Ishikawa (cell line): ENCODE results near the gene DPYD.

Experiments used
- CEBPB ChIP-seq: IDR thresholded peaks from 2 replicates; pipeline ENCODE4 v1.6.1; 2012
- CREB1 ChIP-seq: IDR thresholded peaks from 2 replicates; pipeline ENCODE4 v1.6.1; 2012; ENCODE audit warnings: low read depth
- EGR1 ChIP-seq: IDR thresholded peaks from 2 replicates; pipeline ENCODE4 v1.6.1; 2012
- EP300 ChIP-seq: IDR thresholded peaks from 2 replicates; pipeline ENCODE4 v1.6.1; 2012; ENCODE audit warnings: borderline replicate concordance
- FOXM1 ChIP-seq: IDR thresholded peaks from 2 replicates; pipeline ENCODE4 v1.6.1; 2012; ENCODE audit warnings: low read depth, borderline replicate concordance
- NFIC ChIP-seq: IDR thresholded peaks from 2 replicates; pipeline ENCODE4 v1.6.1; 2012
- RAD21 ChIP-seq: IDR thresholded peaks from 2 replicates; pipeline ENCODE4 v1.6.1; 2012; ENCODE audit warnings: low read depth
- TAF1 ChIP-seq: IDR thresholded peaks from 2 replicates; pipeline ENCODE4 v1.6.1; 2012; ENCODE audit warnings: low read depth, mild to moderate bottlenecking
- TCF12 ChIP-seq: IDR thresholded peaks from 2 replicates; pipeline ENCODE4 v1.6.1; 2012; ENCODE audit warnings: low read depth
- TEAD4 ChIP-seq: IDR thresholded peaks from 2 replicates; pipeline ENCODE4 v1.6.1; 2012
- YY1 ChIP-seq: IDR thresholded peaks from 2 replicates; pipeline ENCODE4 v1.6.1; 2012; ENCODE audit warnings: low read depth
- ZBTB7A ChIP-seq: IDR thresholded peaks from 2 replicates; pipeline ENCODE4 v1.6.1; 2012; ENCODE audit warnings: low read depth
- TF ChIP-seq, protein P1 (sequence below): IDR thresholded peaks from 2 replicates; pipeline ENCODE4 v1.6.1; 2012
- TF ChIP-seq, protein P2 (sequence below): IDR thresholded peaks from 2 replicates; pipeline ENCODE4 v1.6.1; 2012
- TF ChIP-seq, protein P3 (sequence below): IDR thresholded peaks from 2 replicates; pipeline ENCODE4 v1.6.1; 2012; ENCODE audit warnings: low read depth, mild to moderate bottlenecking

DPYD gene

DNA sequence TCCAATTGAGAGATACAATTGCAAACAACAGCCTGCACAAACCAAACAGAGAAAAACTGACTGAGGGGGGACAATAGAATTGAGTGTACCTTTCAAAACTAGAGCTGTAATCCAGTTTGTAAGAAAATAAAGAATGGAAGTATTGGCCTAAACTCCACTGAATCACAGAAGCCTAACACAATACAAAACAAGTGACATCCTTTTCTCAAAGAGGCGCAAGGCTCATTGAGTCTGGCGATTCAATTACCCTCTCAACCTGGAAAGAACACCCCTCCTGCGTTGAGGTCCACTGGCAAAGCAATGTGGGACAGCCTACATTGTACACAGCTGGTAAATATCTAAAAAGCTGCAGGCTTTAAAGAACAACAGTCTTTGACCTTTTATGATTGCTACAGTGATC lies 182.6 kb downstream of the DPYD start:
- TF ChIP-seq RAD21 (no peak), TAF1 (no peak), CEBPB (no peak), EGR1 (no peak), CREB1 (no peak), TCF12 (no peak), YY1 (no peak), TEAD4 (no peak), EP300 (no peak), NFIC (no peak), ZBTB7A (no peak), FOXM1 (no peak)
- TF ChIP-seq, protein P1, sequence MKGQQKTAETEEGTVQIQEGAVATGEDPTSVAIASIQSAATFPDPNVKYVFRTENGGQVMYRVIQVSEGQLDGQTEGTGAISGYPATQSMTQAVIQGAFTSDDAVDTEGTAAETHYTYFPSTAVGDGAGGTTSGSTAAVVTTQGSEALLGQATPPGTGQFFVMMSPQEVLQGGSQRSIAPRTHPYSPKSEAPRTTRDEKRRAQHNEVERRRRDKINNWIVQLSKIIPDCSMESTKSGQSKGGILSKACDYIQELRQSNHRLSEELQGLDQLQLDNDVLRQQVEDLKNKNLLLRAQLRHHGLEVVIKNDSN: no peak
- TF ChIP-seq, protein P2, sequence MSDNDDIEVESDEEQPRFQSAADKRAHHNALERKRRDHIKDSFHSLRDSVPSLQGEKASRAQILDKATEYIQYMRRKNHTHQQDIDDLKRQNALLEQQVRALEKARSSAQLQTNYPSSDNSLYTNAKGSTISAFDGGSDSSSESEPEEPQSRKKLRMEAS: no peak
- TF ChIP-seq, protein P3, sequence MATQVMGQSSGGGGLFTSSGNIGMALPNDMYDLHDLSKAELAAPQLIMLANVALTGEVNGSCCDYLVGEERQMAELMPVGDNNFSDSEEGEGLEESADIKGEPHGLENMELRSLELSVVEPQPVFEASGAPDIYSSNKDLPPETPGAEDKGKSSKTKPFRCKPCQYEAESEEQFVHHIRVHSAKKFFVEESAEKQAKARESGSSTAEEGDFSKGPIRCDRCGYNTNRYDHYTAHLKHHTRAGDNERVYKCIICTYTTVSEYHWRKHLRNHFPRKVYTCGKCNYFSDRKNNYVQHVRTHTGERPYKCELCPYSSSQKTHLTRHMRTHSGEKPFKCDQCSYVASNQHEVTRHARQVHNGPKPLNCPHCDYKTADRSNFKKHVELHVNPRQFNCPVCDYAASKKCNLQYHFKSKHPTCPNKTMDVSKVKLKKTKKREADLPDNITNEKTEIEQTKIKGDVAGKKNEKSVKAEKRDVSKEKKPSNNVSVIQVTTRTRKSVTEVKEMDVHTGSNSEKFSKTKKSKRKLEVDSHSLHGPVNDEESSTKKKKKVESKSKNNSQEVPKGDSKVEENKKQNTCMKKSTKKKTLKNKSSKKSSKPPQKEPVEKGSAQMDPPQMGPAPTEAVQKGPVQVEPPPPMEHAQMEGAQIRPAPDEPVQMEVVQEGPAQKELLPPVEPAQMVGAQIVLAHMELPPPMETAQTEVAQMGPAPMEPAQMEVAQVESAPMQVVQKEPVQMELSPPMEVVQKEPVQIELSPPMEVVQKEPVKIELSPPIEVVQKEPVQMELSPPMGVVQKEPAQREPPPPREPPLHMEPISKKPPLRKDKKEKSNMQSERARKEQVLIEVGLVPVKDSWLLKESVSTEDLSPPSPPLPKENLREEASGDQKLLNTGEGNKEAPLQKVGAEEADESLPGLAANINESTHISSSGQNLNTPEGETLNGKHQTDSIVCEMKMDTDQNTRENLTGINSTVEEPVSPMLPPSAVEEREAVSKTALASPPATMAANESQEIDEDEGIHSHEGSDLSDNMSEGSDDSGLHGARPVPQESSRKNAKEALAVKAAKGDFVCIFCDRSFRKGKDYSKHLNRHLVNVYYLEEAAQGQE: no peak

DNA sequence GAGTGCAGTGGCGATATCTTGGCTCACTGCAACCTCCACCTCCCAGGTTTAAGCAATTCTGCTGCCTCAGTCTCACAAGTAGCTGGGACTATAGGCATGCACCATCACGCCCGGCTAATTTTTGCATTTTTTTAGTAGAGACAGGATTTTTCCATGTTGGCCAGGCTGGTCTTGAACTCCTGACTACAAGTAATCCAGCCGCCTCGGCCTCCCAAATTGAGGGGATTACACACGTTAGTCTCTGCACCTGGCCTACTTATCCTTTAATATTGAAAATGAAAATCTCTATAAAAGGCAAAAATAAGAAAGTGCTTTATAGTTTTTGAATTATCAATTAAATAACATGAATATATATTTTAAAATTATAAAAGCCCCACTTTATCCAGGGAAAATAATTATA lies 190.6 kb downstream of the DPYD start:
- no peak for TF ChIP-seq FOXM1

DNA sequence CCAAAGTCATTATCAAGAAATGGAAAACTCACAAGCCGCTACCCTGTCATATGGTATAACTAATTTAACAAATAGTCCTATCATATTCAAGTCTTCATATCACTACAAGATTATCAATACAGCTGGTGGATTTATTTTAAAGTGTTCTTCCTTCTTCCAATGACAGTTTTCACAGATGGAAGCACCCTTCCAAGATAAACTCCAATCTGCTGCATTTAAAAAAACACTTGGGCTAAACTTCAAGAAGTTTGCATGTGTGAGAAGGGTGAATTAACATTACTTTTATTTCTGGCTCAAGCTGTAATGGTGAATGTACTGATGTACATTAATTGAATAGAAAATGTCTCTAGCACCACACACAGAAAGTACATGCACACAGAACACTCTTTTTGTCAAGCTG lies 192.4 kb downstream of the DPYD start:
- TF ChIP-seq CEBPB: no peak

DNA sequence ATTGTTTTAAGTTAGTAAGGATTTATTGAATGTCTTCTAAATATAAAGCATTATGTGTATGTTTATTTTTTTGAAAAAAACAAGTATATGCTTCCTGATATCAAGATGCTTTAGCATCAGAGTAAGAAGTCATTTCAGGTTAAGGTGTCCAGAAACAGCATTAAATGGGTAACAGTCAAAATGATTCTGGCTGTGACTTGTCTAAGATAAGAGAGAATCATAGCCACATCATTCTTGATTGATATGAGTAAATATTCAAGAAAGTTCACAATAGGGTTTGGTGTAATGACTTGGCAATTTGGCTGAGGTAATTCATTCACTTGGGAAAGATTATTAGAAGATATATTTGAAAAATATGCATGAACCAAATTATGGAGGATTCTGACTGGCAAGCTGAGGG lies 193.8 kb downstream of the DPYD start:
- TF ChIP-seq ZBTB7A (no peak), TEAD4 (no peak), NFIC (no peak), CREB1 (no peak), TCF12 (no peak), CEBPB (no peak), YY1 (no peak), EGR1 (no peak), FOXM1 (no peak), EP300 (no peak), RAD21 (no peak), TAF1 (no peak)
- TF ChIP-seq, protein P3: no peak
- TF ChIP-seq, protein P1: no peak
- TF ChIP-seq, protein P2: no peak

DNA sequence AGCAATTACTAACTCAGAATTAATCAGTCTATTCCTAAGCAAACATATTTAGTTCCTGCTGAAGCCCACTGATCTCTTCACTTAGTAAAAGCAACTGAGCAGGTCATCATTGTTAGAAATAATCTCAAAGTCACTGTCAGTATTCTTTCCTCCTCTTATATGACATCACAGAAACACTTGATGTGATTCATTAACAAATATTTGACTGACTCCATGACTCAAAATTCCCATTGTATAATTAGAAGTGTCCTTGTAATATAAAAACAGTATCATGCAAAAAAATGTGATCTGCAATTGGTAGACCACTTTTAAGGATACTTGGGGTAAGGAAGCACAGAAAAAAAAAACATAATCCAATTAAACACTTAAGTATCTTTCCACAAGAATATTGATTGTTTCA lies 194.4 kb downstream of the DPYD start:
- TF ChIP-seq ZBTB7A (no peak), CREB1 (no peak), RAD21 (no peak), EGR1 (no peak), FOXM1 (no peak), CEBPB (no peak), TCF12 (no peak), TEAD4 (no peak), TAF1 (no peak), EP300 (no peak), NFIC (no peak), YY1 (no peak)
- TF ChIP-seq, protein P2: no peak
- TF ChIP-seq, protein P1: no peak
- TF ChIP-seq, protein P3: no peak
